Esophagus mucosa (tissue), 1 donor: ENCODE results near the gene KIF4B. TPM values are rescaled to one million over a fixed set of nuclear protein-coding genes. Genes with fewer than 3 reads are reported as not detected.
"Not testable (repeated sequence)": the region's sequence is repeated elsewhere in the genome, so short reads cannot be mapped to it uniquely, and the experiment has no call there.

Experiments
- ATAC-seq: fragments of 200-7000 bp; cut with Tn5 transposase; one replicate; pipeline ENCODE4 v1.9.1; 2020
- total RNA-seq: library from RNA; stranded (reverse); gene quantifications from one replicate; pipeline ENCODE4 v1.2.4, GENCODE V29; 2023
- donor health status: DM: yes; HTN: yes; CAD: no.

KIF4B gene
- total RNA-seq, 1 donor from 2014 or later = not detected

DNA sequence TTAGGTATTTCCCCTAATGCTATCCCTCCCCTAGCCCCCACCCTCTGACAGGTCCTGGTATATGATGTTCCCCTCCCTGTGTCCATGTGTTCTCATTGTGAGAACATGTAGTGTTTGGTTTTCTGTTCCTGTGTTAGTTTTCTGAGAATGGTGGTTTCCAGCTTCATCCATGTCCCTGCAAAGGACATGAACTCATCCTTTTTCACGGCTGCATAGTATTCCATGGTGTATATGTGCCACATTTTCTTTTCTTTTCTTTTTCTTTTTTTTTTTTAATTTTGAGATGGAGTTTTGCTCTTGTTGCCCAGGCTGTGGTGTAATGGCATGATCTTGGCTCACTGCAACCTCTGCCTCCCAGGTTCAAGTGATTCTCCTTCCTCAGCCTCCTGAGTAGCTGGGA lies 7.3 kb upstream of the KIF4B start:
- ATAC-seq = not testable (repeated sequence)

DNA sequence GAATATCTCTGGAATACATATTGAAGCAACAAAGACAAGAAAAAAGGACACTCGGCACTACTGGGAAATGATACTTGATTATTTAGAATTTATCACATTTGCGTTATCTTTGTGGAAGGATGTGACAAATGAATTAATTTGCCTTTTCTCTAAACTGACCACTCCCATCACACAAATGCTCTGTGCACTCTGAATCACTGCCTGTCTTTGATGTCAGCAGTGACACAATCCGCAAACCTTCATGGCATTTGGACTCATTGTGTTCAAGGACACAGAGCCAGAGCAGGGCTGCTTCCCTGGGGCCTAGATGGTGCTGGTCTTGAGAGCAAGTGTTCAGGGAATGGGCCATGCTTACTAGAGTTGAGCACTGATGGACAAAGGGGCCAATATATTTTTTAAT lies 4.9 kb upstream of the KIF4B start:
- ATAC-seq = no peak

DNA sequence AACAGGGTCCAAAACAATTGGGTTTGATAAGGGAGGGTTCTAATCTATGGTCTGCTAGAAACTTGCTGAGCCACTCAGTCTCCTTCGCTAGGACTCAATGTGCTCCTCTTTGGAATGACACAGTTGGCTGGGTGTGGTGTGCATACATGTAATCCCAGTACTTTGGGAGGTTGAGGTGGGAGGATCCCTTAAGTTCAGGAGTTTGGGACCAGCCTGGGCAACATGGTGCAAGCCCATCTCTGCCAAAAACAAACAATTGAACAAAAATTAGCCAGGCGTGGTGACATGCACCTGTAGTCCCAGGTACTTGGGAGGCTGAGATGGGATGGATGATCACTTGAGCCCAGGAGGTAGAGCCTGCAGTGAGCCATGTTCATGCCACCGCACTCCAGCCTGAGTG lies 2.7 kb upstream of the KIF4B start:
- ATAC-seq = no peak

DNA sequence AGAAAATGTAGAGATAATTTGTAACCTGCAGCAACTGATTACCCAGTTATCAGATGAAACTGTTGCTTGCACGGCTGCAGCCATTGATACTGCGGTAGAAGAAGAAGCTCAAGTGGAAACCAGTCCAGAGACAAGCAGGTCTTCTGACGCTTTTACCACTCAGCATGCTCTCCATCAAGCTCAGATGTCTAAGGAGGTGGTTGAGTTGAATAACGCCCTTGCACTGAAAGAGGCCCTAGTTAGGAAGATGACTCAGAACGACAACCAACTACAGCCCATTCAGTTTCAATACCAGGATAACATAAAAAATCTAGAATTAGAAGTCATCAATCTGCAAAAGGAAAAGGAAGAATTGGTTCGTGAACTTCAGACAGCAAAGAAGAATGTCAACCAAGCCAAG lies 1.7 kb downstream of the KIF4B start:
- no peak for ATAC-seq

DNA sequence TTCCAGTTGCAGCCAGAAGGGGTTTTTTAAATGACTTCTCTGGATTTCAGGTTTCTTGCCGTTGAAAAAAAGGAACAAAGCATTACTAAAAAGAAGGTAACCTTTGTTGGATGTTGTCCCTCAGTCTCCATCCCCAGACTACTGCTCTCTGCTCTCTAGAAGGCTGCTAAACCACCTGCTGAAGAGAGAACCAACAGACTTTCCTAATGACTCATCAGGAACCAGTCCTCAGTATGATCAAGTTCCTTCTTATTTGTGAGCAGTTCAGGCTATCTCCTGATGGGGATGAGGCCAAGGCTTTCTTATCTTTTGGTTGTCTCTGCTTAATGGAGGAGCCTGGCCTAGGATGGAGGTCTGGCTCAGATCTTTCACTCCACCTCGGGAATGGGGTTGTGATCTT lies 4.1 kb downstream of the KIF4B start:
- ATAC-seq = no peak

DNA sequence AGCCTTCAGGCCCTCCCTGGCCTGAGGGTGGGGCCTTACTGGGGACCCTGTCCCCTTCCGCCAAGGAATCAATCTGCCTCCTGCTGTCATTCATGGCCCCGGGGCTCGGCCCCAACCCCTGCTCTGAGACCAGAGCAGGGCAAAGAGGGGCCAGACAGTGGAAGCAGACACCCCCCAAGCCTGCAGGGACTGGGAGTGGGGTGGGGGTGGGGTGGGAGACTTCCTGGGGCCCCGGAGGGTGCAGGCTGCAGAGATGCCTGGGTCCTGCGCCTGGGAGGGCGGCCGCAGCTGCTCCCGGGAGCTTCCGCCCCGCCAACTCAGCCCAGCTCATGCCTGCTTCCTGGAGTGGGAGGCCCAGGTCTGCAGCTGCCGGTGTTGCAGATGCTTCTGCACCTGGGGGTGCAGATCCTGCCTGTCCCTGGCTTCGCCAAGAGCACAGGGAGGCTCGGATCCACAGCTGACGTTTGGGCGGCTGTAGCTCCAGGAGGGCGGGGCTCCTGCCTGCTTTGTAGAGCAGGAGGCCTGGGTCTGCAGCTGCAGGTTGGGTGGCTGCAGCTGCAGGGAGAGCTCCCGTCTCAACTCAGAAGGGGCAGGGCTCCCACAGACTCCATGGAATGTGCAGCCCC lies 6.2 kb downstream of the KIF4B start:
- no peak for ATAC-seq

DNA sequence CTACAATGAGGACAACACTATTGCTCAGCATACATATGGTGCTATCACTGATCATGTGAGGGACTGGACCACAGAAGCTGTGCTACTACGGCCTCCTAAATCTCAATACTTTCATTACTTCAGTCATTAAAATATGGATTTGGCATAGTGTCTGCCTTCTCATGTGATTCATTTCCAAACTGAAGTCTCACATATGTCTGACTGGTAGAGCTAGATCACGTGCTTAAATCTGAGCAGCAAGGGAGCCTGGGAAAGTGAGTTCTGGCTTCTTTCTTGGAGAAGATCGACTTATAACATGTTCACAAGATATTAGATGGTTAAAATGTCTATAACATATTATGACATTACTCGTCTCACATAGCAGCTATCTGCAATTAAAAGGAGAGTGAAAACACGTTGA lies 8.3 kb downstream of the KIF4B start:
- no peak for ATAC-seq

DNA sequence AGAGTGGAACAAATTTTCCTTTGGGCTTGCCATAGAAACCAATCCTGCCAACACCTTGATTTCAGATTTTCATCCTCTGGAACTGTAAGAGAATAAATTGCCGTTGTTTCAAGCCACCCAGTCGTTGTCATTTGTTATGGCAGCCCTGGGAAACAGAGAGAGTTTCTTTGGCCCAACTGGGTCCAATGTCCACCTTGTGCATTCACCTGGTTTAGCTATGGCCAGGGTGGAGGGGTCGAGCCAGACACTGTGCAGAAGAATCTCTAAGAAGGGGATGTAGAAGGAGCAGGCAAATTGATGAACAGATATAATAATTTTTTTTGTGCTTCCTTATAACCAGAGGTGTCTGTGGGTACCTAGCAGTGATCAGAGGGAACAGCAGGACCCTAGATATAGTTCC lies 9.8 kb downstream of the KIF4B start:
- ATAC-seq = no peak

DNA sequence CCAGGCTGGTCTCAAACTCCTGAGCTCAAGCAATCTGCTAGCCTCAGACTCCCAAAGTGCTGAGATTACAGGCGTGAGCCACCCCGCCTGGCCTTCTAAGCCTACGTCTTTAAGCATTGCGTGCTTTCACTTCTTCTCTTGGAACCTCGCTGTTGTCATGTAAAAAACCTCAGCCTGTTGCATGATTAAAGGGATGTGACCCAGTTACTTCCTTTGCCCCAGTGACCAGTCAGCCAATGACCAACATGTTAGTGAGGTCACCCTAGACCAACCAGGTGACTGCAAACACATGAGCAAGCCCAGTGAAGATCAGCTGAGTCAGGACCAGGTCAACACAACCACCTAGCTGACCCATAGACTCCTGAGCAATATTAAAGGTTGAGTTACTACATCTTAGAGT lies 10.5 kb downstream of the KIF4B start:
- ATAC-seq = no peak

DNA sequence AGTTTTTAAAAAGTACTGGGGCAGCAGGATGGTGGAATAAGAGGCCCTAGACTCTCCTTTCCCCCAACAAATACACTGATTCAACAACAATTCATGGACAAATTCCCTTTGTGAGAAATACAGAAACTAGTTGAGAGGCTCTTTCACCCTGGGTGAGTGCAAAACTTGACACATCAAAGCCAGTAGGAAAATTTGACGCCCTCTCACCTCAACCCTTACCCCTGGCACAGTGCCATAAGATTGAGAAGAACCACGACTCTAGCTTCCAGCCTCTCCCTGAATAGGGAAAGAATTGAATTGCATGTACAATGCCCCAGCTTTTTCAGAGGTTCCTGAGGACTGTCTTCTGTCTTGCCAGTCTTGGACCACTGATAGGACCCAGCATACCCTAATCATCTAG lies 12.3 kb downstream of the KIF4B start:
- ATAC-seq = no peak

DNA sequence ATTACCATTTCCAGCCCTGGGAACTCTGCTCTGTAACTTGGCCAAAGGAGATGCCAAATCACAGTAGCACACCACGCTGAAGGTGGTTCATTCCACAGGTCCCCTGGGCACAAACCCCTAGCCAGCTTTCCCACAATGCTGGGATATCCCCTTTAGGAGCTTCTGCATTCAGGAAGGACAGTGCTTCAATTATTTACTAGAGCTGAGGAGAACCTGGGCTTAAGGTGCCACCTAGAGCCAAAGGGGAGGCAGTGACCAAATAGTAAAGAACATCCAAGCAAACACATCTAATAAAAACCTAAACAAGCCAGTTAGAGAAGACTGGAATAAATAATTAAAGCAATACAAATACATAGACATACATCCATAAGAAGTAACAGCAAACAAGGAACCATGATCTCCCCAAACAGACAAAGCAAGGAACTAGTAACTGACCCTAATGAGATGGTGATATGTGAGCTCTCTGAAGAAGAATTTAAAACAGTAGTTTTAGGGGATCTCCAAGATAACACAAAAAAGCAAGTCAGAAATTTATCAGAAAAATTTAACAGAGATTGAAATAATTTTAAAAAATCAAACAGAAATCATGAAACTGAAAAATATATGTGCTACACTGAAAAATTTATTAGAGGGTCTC lies 14.6 kb downstream of the KIF4B start:
- ATAC-seq = no peak

DNA sequence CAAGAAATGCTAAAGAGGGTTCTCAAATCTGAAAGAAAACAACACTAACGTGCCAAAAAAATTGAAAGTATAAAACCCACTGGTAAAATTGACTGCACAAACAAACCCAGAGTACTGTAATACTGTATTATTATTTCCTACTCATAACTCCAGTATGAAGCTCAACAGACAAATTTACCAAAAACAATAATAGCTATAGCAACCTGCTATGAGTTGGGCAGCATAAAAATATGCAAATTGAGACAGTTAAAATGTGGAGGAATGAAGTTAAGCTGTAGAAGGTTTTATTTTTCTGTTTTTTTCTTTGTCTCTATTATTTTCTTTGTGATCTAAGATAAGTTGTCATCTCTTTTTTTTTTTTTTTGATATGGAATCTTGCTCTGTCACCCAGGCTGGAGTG lies 15.7 kb downstream of the KIF4B start:
- ATAC-seq = no peak

DNA sequence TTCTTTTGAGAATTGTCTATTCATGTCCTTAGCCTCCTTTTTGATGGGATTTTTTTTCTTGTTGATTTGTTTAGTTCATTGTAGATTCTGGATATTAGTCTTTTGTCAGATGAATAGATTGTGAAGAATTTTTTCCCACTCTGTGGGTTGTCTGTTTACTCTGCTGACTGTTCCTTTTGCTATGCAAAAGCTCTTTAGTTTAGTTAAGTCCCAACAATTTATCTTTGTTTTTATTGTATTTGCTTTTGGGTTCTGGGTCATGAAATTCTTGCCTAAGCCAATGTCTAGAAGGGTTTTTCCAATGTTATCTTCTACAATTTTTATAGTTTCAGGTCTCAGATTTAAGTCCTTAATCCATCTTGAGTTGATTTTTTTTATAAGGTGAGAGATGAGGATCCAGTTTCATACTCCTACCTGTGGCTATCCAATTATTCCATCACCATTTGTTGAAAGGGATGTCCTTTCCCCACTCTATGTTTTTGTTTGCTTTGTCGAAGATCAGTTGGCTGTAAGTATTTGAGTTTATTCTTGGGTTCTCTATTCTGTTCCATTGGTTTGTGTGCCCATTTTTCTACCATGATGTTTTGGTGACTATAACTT lies 20.7 kb downstream of the KIF4B start:
- not testable (repeated sequence) for ATAC-seq

DNA sequence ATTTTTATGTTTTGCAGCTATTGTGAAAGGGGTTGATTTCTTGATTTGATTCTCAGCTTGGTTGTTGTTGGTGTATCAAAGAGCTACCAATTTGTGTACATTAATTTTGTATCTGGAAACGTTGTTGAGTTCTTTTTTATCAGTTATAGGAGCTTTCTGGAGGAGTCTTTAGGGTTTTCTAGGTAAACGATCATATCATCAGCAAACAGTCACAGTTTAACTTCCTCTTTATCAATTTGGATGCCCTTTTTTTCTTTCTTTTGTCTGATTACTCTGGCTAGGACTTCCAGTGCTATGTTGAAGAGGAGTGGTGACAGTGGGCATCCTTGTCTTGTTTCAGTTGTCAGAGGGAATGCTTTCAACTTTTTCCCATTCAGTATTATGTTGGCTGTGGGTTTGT lies 21.5 kb downstream of the KIF4B start:
- not testable (repeated sequence) for ATAC-seq

DNA sequence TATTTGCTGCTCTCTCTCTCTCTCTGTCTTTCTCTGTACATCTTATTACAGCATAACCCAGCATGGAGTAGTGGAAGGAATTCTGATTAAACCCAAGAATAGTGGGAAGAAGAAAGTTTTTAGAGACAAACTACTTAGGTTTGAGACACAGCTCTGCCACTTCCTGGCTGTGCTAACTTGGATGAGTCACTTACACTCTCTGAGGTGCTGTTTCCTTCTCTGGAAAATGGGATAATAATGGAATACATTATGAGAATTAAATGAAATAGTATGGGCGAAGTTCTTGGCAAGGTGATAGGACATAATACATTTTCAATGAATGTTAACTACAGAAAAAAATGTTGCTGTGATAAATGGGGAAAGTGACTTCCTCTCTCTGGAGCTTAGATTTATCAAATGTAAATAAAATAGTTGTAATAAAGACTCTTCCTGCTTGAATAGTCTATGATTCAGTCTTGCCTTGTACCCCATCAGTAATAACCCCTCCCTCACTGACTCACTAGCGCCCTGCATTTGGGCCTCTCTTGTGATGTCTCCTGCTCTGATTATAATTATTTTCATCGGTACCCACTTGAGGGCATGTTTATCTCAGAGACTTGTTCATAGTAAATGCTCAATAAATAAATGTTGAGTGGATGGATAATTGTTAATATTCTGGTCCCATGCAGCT lies 27.6 kb downstream of the KIF4B start:
- no peak for ATAC-seq

DNA sequence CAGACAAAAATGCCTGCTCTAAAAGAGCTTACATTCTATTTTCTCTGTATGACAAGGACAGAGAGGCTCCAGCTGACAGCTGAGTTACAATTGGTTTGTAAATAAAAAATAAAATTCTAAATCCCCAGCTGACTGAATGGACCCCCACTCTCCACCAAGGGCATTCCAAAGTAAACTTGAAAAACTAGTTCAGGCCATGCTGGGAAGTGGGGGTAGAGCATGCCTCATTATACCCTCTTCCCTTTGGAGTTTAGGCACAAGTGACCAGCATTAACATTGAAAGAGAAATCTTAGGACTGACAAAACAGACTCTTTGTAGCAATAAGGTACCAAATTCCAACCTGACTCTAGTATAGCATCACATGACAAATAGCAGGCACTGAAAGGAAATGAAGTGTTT lies 31.0 kb downstream of the KIF4B start:
- ATAC-seq = no peak

DNA sequence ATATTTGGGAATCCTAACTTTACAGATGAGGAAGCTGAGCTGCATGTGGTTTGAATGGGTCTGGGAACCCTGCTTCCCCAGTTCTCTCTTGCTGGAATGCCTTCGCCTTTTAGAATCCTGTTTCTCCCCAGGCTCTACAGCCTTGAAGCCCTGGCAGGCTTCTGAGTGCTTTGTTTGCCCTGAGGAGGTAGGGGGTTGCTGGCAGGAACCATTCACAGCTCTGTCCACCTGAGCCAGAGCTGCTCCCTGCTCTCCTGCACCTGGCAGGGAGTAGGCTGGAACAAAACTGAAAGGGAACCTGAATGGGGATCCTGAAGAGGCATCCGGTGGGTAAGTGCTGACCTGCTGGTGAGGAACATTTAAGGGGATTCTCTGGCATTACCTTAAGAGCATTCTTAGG lies 33.0 kb downstream of the KIF4B start:
- no peak for ATAC-seq

DNA sequence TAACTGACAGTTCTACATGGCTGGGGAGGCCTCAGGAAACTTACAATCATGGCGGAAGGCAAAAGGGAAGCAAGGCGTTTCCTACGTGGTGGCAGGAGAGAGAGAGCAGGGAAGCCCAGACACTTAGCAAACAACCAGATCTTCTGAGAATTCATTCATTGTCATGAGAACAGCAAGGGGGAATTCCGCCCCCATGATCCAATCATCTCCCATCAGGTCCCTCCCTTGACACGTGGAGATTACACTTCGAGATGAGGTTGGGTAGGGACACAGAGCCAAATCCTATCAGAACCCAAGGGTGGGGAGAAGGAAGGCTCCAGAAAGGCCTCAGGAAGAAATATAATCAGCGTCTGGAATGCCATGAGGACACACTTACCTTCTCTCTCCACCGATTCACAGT lies 34.3 kb downstream of the KIF4B start:
- ATAC-seq = no peak

DNA sequence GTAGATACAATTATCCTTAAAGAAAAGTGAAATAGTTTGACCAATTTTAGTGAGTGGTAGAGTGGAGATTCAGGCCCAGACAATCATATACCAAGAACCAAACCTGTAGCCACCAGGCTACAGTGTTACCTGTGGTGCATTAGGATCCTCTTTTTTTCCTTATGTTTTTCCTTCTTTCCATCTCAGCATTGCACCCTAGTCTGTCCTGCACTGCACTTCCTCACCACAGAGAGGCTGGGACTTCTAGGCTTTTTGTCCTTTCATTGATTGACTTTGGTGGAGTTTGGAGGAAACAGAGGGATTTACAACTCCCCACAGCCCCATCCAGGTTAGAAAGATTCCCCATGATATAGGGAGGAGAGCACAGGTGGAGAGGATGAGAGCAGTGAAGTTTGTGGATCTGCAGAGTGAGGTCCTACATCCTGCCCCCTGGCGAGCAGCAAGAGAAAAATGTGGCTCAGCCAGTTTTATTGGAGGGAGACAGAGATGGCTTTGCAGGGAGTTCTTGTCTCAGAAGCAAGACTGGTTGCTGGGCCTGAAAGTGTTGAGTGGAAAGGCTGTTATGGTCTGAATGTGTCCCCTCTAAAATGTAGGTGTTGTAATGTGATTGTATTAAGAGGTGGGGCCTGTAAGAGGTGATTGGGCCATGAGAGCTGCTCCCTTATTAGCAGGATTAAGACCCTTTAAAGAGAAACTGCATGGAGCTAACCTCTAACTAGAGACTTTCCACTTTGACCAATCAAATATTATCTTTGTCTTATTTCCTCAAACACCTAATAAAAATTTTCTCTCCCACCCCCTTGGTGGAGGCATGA lies 36.2 kb downstream of the KIF4B start:
- ATAC-seq = no peak

DNA sequence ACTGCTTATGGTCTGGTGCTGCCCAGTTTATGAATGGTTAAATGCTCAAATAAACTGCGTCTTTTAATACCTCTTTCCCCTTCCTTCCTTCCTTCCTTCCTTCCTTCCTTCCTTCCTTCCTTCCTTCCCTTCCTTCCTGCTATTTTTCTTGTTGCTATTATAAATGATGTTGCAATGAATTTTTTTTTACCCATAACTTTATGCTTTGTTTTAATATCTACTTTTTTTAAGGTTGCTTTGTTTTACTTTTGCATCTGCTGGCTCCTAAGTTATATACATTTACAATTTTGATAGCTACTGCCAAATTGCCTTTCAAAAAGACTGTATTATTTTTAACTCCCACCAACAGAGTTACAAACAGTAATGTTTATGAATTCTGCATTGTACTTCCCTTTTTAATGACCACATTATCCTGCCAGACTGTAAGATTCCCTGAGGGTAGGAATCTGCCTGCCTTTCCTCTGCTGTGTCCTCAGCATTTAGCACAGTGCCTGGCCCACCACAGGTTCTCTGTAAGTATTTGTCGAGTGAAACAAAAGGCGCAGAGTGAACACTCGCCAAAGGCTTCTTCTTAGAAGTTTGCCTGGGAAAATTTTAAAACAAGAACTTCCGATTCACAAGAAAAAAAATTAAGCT lies 36.9 kb downstream of the KIF4B start:
- no peak for ATAC-seq

DNA sequence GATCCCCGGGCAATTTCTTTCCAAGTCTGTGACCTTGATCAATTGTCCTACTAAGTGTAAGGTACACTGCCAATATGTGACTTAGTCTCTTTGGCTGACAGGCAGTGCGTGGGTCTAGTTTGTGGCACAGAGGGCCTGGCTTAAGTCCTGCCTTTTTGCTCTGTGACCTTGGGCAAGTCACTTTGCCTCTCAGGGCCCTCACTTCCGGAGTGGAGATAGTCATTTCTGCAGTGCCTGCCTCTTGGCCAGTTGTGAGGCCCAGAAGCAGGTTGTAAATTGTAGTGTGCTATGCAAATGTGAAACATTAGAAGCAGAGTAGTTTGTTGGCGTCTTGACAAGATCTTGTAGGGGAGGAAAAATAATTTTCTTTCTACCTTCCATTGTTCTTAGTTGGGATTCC lies 39.0 kb downstream of the KIF4B start:
- ATAC-seq = no peak

DNA sequence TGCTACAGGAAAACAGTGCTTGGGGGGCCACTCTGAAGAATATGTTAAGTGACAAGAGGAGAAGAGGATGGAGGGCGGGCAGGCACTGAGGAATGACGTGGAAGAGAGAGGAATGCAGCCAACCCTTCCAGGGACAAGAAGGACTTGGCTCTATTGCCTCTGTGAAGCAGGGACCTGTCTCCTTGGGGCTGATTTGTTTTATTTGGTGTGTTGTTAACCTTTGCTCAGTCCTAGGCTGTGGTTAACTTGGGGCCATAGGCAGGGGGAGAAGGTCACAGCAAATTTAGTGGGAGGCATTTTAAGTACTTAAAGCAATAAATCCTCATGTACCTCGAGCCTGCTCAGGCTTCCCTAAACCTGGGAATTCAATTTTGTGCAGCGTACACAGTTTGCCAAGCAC lies 39.9 kb downstream of the KIF4B start:
- no peak for ATAC-seq
